ENCODE data around the gene HYAL1.

Gene HYAL1

GRCh38 chr3:50333744-50334328 lies 30.5 kb upstream of the HYAL1 start:
- Histone ChIP-seq H3K4me3 (ENCODE audit: low read depth, low read length) (no peak overlapping the region), H3K27ac (ENCODE audit: low read depth, low read length) (no peak overlapping the region)

GRCh38 chr3:50331364-50331907 lies 28.1 kb upstream of the HYAL1 start:
- no peak overlapping the region for H3K9ac ChIP-seq (ENCODE audit: low read length)

More at GRCh38 chr3:50333744-50334328, 30.5 kb upstream of the HYAL1 start:
- Histone ChIP-seq H3K4me1 (ENCODE audit: control insufficient read depth, insufficient read depth, low read length) (peaks cover 23% of the 10 kb centered on the region), H3K9me3 (ENCODE audit: control insufficient read depth, insufficient read depth, low read depth, low read length) (no peaks in the 10 kb centered on the region), H3K27me3 (ENCODE audit: control insufficient read depth, insufficient read depth, low read length) (peaks cover 5% of the 10 kb centered on the region), H3K36me3 (ENCODE audit: control insufficient read depth, insufficient read depth, low read length) (peaks cover 39% of the 10 kb centered on the region), H3K9ac (ENCODE audit: low read length) (no peak overlapping the region)

DNA sequence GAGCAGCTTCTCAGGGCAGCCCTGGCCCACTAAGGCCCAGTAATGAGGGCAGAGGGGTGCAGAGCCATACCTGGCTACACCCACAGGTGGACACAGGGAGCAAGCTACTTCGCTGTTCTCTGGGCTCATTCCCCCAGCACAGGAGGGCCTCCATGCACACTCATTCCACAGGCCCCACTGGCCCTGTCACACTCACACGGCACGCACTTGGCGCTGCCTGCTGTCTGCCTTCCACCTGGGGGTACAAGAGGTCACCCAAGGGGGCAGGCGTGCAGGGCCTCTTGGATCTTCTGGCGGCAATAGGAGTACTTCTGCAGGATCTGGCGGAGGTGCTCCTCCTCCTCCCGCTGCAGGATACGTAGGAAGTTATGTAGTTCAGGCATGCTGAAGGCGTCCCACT lies 27.0 kb upstream of the HYAL1 start:
- no peak overlapping the region for H3K9ac ChIP-seq (ENCODE audit: low read length)
- peaks cover 7% of the 10 kb centered on the region; the same call in 1 of the 2 replicates for H3K4me1 ChIP-seq (ENCODE audit: control insufficient read depth, insufficient read depth, low read length)
- H3K27ac ChIP-seq (ENCODE audit: low read depth, low read length) = no peak overlapping the region
- H3K9me3 ChIP-seq (ENCODE audit: control insufficient read depth, insufficient read depth, low read depth, low read length) = no peaks in the 10 kb centered on the region
- H3K36me3 ChIP-seq (ENCODE audit: control insufficient read depth, insufficient read depth, low read length) = peaks cover 50% of the 10 kb centered on the region
- H3K4me3 ChIP-seq (ENCODE audit: low read depth, low read length) = no peak overlapping the region
- no peaks in the 10 kb centered on the region for H3K27me3 ChIP-seq (ENCODE audit: control insufficient read depth, insufficient read depth, low read length)

More at GRCh38 chr3:50331364-50331907, 28.1 kb upstream of the HYAL1 start:
- Histone ChIP-seq H3K36me3 (ENCODE audit: control insufficient read depth, insufficient read depth, low read length) (peaks cover 39% of the 10 kb centered on the region), H3K27me3 (ENCODE audit: control insufficient read depth, insufficient read depth, low read length) (no peaks in the 10 kb centered on the region), H3K27ac (ENCODE audit: low read depth, low read length) (no peak overlapping the region), H3K9me3 (ENCODE audit: control insufficient read depth, insufficient read depth, low read depth, low read length) (no peaks in the 10 kb centered on the region), H3K4me1 (ENCODE audit: control insufficient read depth, insufficient read depth, low read length) (peaks cover 14% of the 10 kb centered on the region), H3K4me3 (ENCODE audit: low read depth, low read length) (no peak overlapping the region)

- Histone ChIP-seq H3K27me3 (ENCODE audit: control insufficient read depth, insufficient read depth, low read length) (no peaks in the 10 kb centered on the region), H3K9me3 (ENCODE audit: control insufficient read depth, insufficient read depth, low read depth, low read length) (no peaks in the 10 kb centered on the region), H3K4me1 (ENCODE audit: control insufficient read depth, insufficient read depth, low read length) (peaks cover 12% of the 10 kb centered on the region), H3K36me3 (ENCODE audit: control insufficient read depth, insufficient read depth, low read length) (peaks cover 44% of the 10 kb centered on the region), H3K4me3 (ENCODE audit: low read depth, low read length) (peak within 1 kb of the TSS; percentile 84), H3K27ac (ENCODE audit: low read depth, low read length) (peak within 1 kb of the TSS; percentile 3; the same call in 1 of the 2 replicates), H3K9ac (ENCODE audit: low read length) (peak within 1 kb of the TSS; percentile 77)
These were observed 24.7 kb upstream of the HYAL1 start, which contains the start of gene TUSC2 for GRCh38 chr3:50327943-50328691. TUSC2 (minus strand) TSS chr3:50328223; CDS start chr3:50328099, 124 bp downstream.

- no peaks in the 10 kb centered on the region for H3K9me3 ChIP-seq (ENCODE audit: control insufficient read depth, insufficient read depth, low read depth, low read length)
- peaks cover 20% of the 10 kb centered on the region for H3K4me1 ChIP-seq (ENCODE audit: control insufficient read depth, insufficient read depth, low read length)
- peak overlapping the region; percentile 77 for H3K9ac ChIP-seq (ENCODE audit: low read length)
- peak overlapping the region; percentile 84 for H3K4me3 ChIP-seq (ENCODE audit: low read depth, low read length)
- H3K27ac ChIP-seq (ENCODE audit: low read depth, low read length) = no peak overlapping the region
- H3K36me3 ChIP-seq (ENCODE audit: control insufficient read depth, insufficient read depth, low read length) = peaks cover 40% of the 10 kb centered on the region
- no peaks in the 10 kb centered on the region for H3K27me3 ChIP-seq (ENCODE audit: control insufficient read depth, insufficient read depth, low read length)
These were observed 23.8 kb upstream of the HYAL1 start for GRCh38 chr3:50327129-50327528.

DNA sequence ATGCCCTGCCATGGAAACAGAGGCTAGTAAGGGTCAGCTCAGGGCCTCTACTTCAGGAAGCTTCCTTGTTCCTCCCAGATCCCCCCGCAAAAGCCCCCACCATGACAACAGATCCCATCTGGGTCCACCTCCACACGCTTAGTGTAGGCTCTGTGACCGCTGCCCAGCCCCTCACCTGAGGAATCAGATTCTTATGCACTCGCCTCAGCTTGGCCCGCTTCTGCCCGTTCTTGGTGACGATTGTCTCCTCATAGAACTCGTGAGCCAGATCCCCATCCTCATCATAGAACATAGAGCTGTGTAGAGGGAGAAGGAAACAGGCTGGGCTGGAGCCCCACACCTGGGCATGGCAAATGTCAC lies 22.8 kb upstream of the HYAL1 start:
- Histone ChIP-seq H3K4me3 (ENCODE audit: low read depth, low read length) (no peak overlapping the region), H3K27me3 (ENCODE audit: control insufficient read depth, insufficient read depth, low read length) (no peaks in the 10 kb centered on the region), H3K9me3 (ENCODE audit: control insufficient read depth, insufficient read depth, low read depth, low read length) (no peaks in the 10 kb centered on the region), H3K9ac (ENCODE audit: low read length) (no peak overlapping the region), H3K36me3 (ENCODE audit: control insufficient read depth, insufficient read depth, low read length) (peaks cover 31% of the 10 kb centered on the region), H3K4me1 (ENCODE audit: control insufficient read depth, insufficient read depth, low read length) (peaks cover 20% of the 10 kb centered on the region), H3K27ac (ENCODE audit: low read depth, low read length) (no peak overlapping the region)

GRCh38 chr3:50325497-50326181 lies 22.3 kb upstream of the HYAL1 start:
- no peaks in the 10 kb centered on the region for H3K27me3 ChIP-seq (ENCODE audit: control insufficient read depth, insufficient read depth, low read length)
- no peaks in the 10 kb centered on the region for H3K9me3 ChIP-seq (ENCODE audit: control insufficient read depth, insufficient read depth, low read depth, low read length)
- peaks cover 20% of the 10 kb centered on the region for H3K4me1 ChIP-seq (ENCODE audit: control insufficient read depth, insufficient read depth, low read length)
- H3K27ac ChIP-seq (ENCODE audit: low read depth, low read length) = no peak overlapping the region
- peaks cover 26% of the 10 kb centered on the region for H3K36me3 ChIP-seq (ENCODE audit: control insufficient read depth, insufficient read depth, low read length)
- H3K4me3 ChIP-seq (ENCODE audit: low read depth, low read length) = no peak overlapping the region
- no peak overlapping the region for H3K9ac ChIP-seq (ENCODE audit: low read length)

- no peak overlapping the region for H3K4me3 ChIP-seq (ENCODE audit: low read depth, low read length)
- H3K4me1 ChIP-seq (ENCODE audit: control insufficient read depth, insufficient read depth, low read length) = peaks cover 25% of the 10 kb centered on the region
- no peak overlapping the region for H3K27ac ChIP-seq (ENCODE audit: low read depth, low read length)
- no peak overlapping the region for H3K9ac ChIP-seq (ENCODE audit: low read length)
- H3K36me3 ChIP-seq (ENCODE audit: control insufficient read depth, insufficient read depth, low read length) = peaks cover 21% of the 10 kb centered on the region
- H3K27me3 ChIP-seq (ENCODE audit: control insufficient read depth, insufficient read depth, low read length) = no peaks in the 10 kb centered on the region
- H3K9me3 ChIP-seq (ENCODE audit: control insufficient read depth, insufficient read depth, low read depth, low read length) = no peaks in the 10 kb centered on the region
These were observed 21.7 kb upstream of the HYAL1 start for GRCh38 chr3:50325113-50325480.

- Histone ChIP-seq H3K27ac (ENCODE audit: low read depth, low read length) (no peak overlapping the region), H3K9me3 (ENCODE audit: control insufficient read depth, insufficient read depth, low read depth, low read length) (no peaks in the 10 kb centered on the region), H3K9ac (ENCODE audit: low read length) (no peak overlapping the region), H3K36me3 (ENCODE audit: control insufficient read depth, insufficient read depth, low read length) (peaks cover 21% of the 10 kb centered on the region), H3K4me3 (ENCODE audit: low read depth, low read length) (no peak overlapping the region), H3K4me1 (ENCODE audit: control insufficient read depth, insufficient read depth, low read length) (peaks cover 31% of the 10 kb centered on the region), H3K27me3 (ENCODE audit: control insufficient read depth, insufficient read depth, low read length) (no peaks in the 10 kb centered on the region)
These were observed 21.2 kb upstream of the HYAL1 start for GRCh38 chr3:50324351-50325112.

DNA sequence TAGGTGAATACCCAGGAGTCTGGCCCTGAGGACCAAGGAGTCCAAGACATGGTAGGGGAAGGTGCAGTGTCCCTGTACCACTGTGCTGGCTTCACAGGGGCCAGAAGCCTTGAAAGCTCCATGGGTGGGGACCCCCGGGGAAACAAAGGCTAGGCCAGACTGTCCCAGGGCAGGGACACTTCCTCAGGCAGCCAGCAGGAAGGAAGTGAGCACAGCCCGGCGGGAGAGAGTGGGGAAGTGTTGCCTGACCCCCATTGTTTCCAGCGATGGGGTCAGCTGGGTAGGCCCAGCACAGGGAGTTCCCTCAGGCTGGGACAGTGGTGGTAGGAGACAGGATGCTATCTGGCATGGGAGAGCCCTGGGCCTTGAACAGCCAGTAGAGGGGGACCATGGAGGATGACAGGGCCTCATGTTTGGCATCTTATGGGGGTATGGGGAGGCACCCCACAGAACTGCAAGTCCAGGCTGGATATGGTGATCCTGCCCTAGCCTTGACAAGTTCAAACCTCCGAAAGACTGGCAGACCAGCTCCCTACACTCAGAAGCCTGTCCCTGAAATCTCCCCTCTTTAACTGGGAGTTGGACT lies 20.3 kb upstream of the HYAL1 start:
- Histone ChIP-seq H3K4me3 (ENCODE audit: low read depth, low read length) (no peak overlapping the region), H3K27ac (ENCODE audit: low read depth, low read length) (no peak overlapping the region), H3K9ac (ENCODE audit: low read length) (no peak overlapping the region), H3K36me3 (ENCODE audit: control insufficient read depth, insufficient read depth, low read length) (peaks cover 26% of the 10 kb centered on the region), H3K9me3 (ENCODE audit: control insufficient read depth, insufficient read depth, low read depth, low read length) (no peaks in the 10 kb centered on the region), H3K27me3 (ENCODE audit: control insufficient read depth, insufficient read depth, low read length) (no peaks in the 10 kb centered on the region), H3K4me1 (ENCODE audit: control insufficient read depth, insufficient read depth, low read length) (peaks cover 32% of the 10 kb centered on the region)

Data from HUES6 (cell line).